Sciatic nerve (tissue), 2 donors: ENCODE measurements around the gene EXOC4. TPM values are rescaled to one million over a fixed set of nuclear protein-coding genes. Genes with fewer than 3 reads are reported as not detected.
"Not testable (repeated sequence)": the region's sequence is repeated elsewhere in the genome, so short reads cannot be mapped to it uniquely, and the experiment has no call there.

Experiments
- ATAC-seq: fragments of 200-7000 bp; cut with Tn5 transposase; one replicate; pipeline ENCODE4 v1.9.1; 2020; ENCODE audit warnings: mild to moderate bottlenecking, moderate library complexity
- DNase-seq: peaks from one replicate; pipeline ENCODE4 v3.0.0-alpha.2; 2020; ENCODE audit warnings: low spot score
- intact Hi-C: fragments of 100-400 bp; cut with DNase I; formaldehyde crosslinking; loops from one replicate; pipeline ENCODE4 v1.14.2; 2022
- total RNA-seq: library from RNA; stranded (reverse); fragmentation: NEBNext Ultra II Directional; extraction: Animal tissue kit (Norgen Biotek cat#: 25700); gene quantifications from one replicate; pipeline ENCODE4 v1.2.1, GENCODE V29; 2021
- donor health status: DM: no; HTN: no; CAD: no.
- donor health status: DM: no; HTN: no; CAD: no.

EXOC4 gene
- total RNA-seq, 1 donor from 2014 or later: 109 TPM

DNA sequence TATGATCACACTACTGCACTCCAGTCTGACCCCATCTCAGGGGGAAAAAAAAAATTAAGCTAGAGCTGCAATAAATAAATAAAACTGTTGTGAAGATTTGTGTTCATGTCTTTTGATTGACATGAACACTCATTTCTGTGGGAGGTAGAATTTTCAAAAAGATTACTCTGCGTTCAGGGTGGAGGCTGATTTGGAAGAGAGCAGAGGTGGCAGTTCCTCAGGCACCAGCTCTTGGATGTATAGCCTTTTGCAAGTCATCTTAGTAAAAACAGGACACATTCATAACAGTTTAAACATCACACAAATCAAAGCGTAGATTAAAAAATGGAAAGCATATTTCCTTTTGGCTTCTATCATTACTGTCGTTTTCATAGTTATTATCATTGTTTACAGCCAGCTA is 630.7 kb downstream of the EXOC4 start:
- DNase-seq (no peak), ATAC-seq (no peak)
- intact Hi-C loops: no loop called here

DNA sequence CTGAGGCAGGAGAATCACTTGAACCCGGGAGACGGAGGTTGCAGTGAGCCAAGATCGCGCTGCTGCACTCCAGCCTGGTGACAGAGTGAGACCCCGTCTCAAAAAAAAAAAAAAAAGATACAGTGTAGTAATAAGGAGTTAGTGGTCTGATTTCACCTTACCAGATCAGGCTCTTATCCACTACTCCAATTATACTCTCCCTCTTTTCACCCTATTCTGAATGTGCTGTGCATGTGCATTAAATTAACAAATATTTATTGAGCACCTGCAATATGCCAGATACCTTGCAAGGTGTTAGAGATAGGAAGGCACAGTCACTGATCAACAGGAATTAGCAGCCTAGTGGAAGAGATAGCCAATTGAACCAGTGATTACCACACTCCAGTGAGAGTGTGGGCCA is 632.3 kb downstream of the EXOC4 start:
- no peak for ATAC-seq
- intact Hi-C loops: no loop called here
- DNase-seq: no peak

DNA sequence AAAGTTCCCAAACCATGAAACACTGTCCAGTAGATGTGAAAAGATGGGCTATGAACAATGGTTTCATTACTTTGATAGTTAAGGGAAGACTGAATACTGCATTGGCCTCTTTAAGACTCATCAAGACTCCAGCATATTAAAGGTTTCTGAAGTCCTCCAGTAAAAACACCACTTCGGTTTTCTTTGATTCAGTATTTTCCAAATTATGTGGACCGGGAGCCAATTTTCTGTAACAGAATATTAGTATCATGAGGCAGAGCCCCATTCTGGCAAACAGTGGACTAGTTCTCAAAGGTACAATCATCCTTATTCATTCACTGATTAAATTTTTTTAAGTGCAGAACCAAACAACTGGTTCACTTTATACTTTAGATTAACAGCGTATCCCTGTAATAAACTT is 633.2 kb downstream of the EXOC4 start:
- no peak for ATAC-seq
- intact Hi-C loops: no loop called here
- no peak for DNase-seq

DNA sequence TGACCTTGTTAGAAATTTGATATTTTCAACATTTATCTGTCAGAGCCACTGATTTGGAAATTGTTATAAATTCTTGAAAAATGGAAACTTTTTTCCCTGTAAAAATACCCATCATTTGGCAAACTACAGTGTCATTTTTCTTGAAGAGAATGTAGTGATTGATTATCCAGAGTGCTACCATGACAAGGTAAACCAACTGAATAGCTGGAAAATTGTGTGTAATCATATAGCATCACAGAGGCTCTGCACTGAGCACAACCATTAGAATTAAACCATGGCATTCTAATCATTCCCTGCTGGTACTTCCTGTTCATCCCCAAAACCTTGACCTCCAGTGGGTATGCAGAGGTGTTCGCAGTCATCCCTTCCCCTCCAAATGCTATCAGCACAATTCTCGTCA is 633.9 kb downstream of the EXOC4 start:
- ATAC-seq (no peak), DNase-seq (no peak)
- intact Hi-C loops: no loop called here

DNA sequence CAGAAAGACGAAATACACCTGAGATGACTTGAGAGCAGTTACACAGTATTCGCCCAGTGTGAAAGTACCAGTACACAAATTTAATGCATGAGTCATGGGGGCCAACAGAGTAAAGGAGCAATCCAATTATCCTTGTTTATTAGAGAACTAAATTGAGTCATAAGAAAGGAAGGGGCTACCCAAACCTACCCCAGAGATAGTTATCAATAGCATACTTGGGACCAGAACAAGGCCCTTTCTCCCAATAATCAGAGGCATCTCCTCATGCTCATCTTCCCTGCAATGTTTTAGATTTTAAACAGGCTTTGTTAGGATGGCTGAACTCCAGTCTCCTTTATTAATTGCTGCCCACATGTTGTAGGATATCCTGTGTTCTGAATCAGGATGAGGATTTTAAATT is 634.6 kb downstream of the EXOC4 start:
- DNase-seq: no peak
- ATAC-seq: no peak
- intact Hi-C loops: no loop called here

DNA sequence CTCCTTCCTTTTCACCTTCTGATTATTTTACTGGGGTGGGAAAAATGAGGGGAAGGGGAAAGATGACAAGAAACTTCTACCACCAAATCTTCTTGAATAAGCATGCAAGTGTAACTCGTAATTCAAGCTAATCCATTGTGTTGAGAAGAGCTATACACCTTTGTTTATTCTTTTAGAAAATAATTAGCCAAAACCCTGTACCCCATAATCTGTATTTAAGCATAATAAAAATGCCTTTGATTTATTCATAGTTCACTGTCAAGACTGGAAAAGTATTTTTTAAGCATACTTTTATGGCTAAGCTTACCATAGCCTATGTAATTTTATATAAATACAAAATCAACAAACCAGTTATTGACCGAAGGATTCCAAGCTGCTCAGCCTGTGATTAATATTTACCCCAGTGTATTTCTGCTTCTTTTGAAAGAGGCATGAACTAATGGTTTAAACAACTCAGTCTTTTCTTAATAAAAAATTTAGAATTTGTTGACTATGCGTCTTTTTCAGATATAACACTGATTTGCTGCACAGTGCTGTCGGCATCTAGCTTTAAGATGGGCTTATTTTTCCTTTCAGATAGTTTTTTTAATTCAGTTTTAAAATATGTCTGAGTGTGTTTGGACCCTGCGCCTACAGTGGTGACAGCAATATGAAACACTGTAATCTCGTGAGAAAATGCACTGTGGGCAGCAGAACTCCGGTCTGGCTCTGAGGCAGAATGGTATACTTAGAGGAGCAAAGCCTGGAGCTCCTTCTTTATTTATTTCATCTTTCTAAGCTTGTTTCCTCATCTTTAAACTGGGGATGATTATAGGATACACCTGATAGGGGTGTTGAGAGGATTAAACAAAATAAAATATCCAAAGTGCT is 635.4 kb downstream of the EXOC4 start:
- intact Hi-C loops: no loop called here
- no peak for DNase-seq
- no peak for ATAC-seq

DNA sequence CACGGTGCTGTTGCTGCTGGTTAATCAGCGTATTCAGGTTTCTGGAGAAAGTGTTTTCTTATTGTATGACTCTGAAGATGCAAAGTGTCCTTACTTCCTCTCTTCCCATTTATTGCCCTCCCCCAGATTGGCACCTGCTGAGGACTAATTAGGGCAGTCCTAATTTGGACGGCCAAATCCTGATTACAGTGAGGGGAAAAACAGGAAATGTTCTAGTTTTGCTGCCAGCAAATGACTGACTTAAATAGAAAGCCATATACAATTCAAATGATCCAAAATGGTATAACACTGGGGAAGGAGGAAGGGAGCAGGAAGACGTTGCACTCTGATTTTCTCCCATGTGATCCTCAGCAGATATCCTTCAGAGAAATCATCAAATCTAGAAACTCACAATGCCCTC is 651.9 kb downstream of the EXOC4 start:
- DNase-seq (no peak), ATAC-seq (no peak)
- intact Hi-C loops: no loop called here

DNA sequence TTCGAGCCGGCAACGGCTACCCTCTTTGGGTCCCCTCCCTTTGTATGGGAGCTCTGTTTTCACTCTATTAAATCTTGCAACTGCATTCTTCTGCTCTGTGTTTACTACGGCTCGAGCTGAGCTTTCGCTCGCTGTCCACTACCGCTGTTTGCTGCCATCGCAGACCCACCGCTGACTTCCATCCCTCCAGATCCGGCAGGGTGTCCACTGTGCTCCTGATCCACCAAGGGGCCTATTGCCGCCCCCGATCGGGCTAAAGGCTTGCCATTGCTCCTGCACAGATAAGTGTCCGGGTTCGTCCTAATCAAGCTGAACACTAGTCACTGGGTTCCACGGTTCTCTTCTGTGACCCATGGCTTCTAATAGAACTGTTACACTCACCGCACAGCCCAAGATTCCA is 653.7 kb downstream of the EXOC4 start:
- ATAC-seq, DNase-seq, intact Hi-C loops: not testable (repeated sequence)

DNA sequence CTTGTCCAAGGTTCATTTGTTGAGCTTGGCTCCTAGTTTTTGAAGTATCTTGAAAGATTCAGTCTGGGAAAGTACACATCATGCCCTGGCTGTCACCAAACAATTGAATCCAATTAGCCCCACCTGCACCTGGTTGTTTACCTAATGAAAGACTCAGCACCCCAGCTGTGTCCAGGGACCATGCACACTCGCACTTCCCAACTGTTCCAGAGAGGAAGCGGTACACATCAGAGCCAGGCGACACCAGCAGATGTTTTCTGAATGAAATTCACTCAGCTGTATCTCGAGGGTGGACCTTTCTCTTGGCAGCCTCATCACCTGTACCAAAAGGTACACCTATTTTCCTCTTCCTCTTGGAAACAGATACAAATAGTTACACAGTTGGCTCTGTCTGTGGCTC is 657.9 kb downstream of the EXOC4 start:
- ATAC-seq: no peak
- intact Hi-C loops: no loop called here
- DNase-seq: no peak

DNA sequence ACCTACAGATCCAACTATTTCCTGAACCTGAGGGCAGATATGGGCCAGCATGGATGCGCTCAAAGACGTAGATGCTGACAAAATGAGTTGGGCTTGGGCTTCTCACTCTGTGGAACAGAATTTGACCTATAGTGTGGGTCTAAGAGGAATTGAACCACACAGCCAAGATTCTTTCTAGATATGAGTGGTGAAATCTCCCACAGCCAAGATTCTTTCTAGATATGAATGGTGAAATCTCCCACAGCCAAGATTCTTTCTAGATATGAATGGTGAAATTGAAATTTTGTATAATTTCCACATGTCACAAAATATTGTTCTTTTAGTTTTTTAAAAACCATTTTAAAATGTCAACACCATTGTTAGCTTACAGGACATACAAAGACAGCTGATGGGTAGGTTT is 658.8 kb downstream of the EXOC4 start:
- DNase-seq: no peak
- intact Hi-C loops: no loop called here
- no peak for ATAC-seq

DNA sequence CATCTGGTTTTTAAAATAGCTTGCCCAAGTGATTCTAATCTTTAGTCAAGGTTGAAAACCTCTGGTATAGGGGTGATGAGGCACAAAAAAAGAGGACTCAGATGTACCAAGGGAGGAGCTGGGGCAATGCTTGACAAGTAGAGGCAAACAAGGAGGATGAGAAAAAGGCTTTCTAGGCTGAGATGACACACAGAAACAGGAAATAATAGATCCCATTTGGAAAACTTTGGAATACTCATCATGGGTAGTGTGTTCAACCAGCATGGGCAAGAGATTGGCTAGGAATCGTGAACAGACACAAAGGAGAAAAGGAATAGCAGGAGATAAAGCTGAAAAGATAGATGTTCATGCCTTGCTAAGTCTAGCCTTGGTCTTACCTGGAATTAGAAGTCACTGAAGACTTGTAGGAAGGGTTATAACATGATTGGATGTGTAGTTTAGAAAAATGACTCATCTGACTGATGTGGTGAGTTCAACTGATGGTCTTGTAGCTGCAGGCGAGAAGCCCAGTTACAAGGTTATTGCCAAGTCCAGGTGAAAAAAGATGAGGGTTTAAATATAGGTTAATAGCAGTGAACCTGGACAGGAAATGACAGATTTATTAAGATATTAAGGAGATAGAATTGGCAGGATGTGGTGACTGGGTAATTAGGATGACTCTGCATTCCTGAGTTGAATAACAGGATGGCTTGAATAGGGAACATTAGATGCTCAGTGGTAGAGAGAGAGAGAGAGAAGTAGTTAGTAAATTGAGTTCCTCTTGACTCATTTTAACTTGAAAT is 660.2 kb downstream of the EXOC4 start:
- intact Hi-C loops: no loop called here
- DNase-seq (no peak), ATAC-seq (no peak)

DNA sequence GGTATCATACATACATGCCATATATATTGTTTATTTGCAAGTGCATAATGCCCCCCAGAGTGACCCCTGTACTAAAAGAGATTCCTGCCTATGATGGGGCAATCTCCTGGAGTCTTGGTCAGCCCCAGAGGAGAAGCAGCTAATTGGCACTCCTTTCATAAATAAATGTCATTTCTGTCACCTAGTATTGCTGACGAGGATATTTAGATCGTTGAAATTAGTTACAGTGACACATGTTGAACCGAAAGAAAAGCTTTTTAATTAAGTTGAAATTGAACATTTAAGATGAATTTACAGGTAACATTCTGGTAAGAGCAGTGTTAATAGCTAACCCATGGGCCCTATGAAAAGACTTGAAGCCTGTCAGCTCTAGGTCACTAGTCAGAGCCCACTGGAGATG is 663.7 kb downstream of the EXOC4 start:
- no peak for DNase-seq
- intact Hi-C loops: no loop called here
- no peak for ATAC-seq

DNA sequence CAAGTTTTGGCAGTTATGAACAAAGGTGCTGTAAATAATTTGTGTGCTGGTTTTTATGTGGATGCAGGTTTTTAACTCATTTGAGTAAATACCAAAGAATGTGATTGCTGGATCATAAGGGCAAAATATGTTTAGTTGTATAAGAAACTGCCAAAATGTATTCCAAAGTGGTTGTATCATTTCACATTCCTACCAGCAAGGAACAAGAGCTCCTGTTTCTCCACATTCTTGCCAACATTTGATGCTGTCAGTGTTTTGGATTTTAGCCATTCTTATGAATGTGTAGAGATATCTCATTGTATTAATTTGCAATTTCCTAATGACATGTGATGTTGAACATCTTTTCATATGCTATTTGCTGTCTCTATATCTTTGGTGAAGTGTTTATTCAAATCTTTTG is 666.9 kb downstream of the EXOC4 start:
- DNase-seq: no peak
- ATAC-seq: no peak
- intact Hi-C loops: no loop called here

DNA sequence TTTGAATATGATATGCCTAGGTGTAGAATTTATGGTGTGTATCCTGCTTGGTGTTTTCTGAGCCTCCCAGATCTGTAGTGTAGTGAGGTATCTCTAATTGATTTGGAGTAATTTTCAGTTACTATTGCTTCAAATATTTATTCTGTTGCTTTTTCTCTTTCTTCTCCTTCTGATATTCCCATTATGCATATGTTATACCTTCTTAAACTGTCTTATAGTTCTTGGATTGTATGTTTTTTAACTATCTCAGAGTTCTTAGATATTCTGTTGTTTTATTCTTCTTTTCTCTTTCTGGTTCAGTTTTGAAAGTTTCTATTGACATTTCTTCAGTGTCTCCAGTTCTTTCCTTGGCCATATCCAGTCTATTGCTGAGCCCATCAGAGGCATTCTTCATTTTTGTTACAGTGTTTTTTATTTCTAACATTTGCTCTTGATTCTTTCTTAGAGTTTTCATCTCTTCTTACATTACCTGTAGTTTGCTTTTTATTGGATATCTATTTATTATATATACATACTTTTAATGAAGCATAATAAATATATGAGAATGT is 668.8 kb downstream of the EXOC4 start:
- DNase-seq (no peak), ATAC-seq (no peak)
- intact Hi-C loops: no loop called here

DNA sequence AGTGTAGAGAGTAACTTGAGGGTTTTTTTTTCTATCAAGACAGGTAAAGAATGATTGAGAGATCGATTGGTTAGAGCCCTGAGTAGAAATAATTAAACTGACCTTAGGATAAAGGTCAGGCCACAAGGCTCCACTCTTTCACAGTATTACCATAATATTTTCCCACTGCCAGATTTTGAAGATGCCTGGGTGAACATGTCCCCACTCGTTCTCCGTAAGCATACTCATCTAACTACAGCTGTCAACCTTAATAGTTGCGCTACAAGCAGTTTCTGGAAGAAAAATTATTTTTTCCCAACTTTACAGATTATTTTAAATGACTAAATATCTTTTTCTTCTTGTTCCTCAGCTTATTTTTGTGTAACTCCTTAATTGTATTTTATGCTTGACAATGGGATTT is 671.1 kb downstream of the EXOC4 start:
- ATAC-seq: no peak
- intact Hi-C loops: no loop called here
- no peak for DNase-seq

DNA sequence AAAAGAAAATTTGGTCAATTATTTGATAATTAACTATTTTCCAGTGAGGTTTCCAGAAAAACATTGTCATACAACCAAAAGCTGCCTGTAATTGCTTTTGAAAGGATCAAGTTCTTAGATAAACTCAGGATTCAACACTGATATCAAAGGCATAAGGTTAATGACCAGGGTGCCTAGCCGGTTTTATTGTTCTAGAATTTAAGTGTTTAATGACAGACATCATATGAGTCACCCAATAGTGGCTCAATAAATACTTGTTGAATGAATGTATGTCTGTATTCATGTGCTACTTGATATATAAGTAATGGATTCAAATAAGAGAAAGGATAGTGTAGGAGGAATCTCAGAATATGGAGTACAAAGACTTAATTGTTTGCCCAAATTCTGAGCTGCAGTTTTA is 678.2 kb downstream of the EXOC4 start:
- intact Hi-C loops: no loop called here
- ATAC-seq (no peak), DNase-seq (no peak)

DNA sequence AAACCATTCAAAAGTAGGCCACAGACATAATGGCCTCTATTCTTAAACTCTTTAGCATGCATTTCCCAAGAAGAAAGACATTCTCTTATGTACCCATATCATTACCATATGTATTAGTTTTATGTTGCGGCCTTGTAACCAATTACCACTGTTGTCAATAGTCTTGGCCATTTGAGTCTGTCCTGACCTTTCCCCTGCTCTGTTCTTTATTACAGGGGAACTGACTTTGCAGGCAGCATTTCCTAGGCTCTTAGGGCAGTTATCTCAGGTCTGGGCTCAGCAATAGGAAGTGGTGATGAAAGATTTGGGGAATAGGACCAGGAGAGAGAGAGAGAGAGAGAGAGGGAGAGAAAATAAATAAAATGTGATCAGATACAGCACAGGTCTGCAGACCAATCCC is 679.7 kb downstream of the EXOC4 start:
- intact Hi-C loops: no loop called here
- DNase-seq: no peak
- no peak for ATAC-seq

DNA sequence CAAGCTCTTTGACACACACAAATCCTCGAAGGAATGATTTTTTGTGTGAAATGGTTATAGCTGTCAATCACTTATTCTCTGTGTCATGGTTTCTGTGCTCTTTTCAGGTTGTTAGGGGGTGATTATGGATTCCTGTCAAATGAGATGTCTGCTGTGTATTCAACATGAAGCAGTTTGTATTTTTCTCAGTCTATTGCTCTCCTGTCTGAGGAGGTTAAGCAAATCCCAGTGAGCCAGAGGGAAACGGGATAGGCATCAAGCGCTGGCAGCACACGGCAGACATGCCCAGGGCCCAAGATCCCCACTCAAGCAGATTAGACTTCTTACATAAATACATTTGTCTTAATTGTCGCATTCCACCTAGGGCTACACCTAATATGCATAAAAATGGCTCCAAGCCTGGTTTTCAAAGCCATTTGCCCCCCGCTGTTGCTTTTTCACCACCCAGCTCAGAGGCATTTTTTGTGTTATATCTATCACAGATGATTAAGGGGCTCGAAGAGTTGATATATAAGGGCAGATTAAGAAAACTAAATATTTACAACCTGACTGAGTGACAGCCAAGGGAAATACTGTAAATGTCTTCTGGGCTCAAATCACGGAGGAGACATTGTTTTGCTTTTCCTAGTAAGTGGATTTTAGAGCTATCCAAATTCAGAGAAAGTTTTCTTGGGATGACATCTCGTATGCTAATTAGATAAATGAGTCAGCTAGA is 681.5 kb downstream of the EXOC4 start:
- no peak for DNase-seq
- ATAC-seq: no peak
- intact Hi-C loops: no loop called here

DNA sequence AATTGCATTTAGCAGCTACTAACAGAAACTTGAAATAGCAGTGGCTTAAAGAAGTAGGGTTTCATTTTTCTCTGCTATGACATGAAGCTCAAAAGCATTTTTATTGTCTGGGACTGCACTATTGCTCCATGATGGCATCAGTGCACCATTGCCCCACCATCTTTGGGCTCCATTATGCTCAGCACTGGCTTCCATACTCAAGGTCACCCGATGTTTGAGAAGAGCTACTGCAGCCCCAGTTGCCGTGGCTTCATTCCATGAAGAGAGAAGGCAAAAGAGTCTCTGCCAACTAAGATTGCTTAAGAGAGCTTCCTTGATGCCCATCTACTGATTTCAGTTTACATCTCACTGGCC is 682.1 kb downstream of the EXOC4 start:
- ATAC-seq (no peak), DNase-seq (no peak)
- intact Hi-C loops: no loop called here

DNA sequence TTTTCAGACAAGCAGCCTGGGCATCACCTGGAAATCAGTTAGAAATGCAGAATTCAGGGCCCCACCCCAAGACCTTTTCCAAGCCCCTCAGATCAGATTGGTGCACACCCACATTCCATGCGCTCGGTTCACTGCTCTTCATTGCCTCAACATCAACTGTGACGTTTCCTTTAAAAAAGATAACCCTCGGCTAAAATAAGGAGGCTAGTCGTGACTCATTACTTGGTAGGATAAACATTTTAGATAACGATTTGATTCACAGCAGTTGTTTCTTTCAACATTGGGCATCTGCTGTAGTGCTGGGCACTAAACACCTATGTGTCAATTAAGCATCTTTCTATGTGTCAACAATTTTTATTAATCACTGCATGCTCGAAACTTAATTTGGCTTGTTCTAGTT is 683.2 kb downstream of the EXOC4 start:
- ATAC-seq (no peak), DNase-seq (no peak)
- intact Hi-C loops: no loop called here
